ENCODE data around the gene ANO7.

Gene ANO7

DNA sequence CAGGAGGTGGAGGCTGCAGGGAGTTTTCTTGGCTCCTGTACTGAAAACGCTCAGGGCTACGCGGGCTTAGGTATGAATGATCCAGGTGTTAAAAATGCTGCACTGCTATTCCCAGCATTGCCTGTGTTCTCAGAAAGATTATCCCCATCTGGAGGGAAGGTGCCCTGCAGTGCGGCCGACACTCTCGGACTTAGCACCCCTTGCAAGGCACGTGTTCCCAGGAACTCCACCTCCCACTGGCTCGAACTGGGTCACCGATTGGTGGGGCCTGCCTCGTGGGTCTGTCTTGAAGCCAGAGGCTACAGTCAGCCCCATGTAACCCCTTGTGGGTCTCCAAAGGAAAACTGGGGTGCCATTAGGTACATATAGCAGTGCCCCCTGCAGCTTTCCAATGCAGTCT lies 25.7 kb downstream of the ANO7 start:
- DNase-seq = no peak

DNA sequence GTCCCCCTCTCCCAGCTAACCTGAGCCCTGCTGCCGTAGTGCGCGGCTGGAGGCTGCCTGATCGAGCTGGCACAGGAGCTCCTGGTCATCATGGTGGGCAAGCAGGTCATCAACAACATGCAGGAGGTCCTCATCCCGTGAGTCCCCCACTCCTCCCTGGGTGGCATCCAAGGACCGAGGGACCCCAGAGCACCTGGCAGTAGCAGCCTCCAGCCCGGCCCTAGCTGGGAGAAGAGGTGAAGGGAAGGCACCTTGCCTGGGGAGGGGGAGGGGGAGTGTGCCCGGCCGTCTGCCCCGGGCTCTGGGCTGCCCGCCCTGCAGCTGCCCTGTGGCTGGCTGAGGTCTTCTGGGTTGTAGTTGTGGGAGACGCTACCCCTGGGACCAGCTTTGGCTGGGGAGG lies 26.3 kb downstream of the ANO7 start:
- DNase-seq = no peak

DNA sequence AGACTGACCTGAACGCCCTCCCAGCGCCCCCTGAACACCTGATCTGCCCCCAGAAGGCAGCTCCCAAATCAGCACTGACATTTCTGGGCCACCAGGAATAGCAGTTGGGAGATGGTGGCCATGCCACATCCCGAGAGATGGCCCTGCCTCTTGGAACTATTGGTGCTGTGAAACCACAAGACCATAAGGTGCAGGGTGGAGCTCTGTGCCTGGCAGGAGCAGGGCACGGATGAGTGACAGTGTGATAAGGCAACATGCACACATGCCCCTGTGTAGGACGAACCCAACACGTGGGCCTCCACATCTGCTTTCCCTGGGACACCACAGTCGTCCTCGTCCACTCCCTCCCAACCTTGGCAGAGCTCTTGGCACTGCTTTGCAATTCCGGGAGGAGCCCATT lies 26.9 kb downstream of the ANO7 start:
- no peak for DNase-seq

DNA sequence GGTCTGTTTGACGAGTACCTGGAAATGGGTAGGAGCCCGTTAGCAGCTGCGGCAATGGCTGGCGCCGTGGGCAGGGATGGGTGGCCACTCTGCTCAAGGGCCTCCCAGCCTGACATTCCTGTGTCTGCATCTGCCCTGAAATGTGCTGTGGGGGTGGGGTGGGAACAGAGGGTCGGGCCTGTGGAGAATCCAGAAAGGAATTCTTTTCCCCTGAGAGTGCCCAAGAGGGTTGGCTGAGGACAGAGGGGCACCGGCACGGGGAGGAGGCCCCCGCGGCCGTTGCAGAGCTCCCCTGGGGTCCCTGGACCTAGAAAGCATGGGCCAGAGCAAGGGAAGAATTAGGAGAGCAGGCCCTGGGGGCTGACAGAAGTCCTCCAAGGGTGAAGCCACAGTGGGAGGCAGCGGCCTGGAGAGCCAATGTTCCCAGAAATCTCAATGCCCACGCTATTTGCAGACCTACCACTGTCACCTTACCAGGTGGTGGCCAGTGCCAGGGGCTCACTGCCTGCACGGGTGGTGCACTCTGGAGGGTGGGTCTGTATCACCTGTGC lies 27.8 kb downstream of the ANO7 start:
- no peak for DNase-seq

DNA sequence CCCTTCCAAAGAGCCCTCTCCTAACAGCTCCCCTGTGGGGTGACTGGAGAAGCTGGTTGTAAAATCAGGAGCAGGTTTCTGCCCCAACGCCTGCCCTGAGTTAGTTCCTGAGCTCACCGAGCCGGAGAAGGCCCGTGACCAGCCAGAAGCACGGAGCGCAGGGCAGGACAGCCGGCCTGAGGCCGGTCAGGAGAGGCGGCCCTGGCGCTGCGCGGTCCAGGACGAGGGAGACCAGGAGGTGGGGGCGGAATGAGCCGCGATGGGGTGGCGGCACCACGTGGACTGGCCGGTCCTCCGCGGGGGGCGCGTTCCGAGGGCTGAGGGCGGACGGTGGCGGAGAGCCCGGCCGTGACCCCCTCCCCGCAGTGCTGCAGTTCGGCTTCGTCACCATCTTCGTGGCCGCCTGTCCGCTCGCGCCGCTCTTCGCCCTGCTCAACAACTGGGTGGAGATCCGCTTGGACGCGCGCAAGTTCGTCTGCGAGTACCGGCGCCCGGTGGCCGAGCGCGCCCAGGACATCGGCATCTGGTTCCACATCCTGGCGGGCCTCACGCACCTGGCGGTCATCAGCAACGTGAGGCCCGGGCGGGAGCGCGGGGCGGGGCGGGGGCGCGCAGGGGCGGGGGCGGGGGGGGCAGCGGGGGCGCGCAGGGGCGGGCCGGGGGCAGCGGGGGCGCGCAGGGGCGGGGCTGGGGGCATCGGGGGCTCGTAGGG lies 29.0 kb downstream of the ANO7 start:
- DNase-seq = no peak

DNA sequence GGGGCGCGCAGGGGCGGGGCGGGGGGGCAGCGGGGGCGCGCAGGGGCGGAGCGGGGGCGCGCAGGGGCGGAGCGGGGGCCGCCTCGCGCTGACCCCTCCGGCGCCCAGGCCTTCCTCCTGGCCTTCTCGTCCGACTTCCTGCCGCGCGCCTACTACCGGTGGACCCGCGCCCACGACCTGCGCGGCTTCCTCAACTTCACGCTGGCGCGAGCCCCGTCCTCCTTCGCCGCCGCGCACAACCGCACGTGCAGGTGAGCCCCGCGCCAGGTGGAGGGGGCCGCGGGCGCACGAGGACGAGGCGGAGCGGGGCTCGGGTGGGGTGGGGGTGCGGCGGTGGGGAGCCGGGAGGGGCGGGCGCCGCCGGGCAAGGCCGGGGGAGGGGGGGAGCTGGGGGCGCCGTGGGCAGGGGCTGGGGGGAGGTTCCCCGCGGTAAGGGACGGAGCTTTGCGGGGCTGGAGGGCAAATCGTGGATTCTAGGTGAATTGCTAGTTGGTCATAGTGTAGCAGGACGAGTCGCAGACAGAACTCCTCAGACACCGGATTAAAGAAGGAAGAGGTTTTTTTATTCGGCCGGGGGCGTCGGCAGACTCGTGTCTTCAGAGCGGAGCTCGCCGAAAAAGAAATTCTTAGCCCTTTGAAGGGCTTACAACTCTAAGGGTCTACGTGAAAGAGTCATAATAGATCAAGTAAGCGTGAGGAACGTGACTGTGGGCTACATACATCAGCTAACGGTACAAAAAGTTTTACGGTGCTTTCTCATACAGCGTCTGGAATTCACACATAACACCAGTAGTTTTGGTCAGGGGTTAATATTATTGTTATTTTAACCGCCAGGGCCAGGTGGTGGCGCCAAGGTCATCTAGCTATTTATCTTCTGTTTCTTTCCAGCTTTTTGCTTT lies 29.9 kb downstream of the ANO7 start:
- DNase-seq = no peak

DNA sequence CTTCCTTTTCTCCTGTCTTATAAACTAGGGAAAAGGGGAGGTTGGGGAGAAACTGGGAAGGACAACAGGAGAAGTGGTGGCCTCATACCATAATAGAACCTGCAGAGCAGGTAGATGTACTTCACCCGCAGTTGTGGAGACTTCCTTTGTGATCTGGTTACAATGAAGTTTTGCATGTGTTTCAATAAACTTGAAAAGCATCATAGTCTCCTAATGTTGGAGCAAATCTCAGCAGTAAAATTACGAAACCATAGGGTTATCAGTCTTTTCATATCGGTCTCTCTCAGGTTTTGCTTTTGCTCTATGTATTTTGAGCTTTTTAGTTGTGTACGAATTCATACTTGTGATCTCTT lies 30.5 kb downstream of the ANO7 start:
- DNase-seq = no peak

DNA sequence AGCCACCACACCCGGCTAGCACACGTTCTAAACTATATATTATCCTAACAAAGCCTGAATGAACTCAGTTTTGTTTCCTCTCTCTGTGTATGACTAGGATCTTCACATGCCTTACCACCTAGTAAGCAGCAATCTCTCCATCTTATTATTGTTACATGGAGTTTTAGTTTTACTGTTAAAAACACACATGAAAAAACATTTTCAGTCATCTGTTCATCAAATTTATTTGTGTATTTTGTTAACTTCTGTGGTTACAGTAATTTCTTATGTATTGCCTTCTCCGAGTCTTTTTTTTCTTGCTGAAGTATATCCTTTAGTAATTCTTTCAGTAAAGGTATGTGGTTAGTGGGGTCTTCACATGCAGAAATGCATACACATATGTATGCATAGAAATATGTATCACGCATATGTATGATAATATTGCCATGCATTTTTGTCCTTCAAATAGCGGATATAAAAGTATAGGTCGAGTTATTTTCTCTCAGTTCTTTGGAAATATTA lies 31.4 kb downstream of the ANO7 start:
- DNase-seq = no peak

DNA sequence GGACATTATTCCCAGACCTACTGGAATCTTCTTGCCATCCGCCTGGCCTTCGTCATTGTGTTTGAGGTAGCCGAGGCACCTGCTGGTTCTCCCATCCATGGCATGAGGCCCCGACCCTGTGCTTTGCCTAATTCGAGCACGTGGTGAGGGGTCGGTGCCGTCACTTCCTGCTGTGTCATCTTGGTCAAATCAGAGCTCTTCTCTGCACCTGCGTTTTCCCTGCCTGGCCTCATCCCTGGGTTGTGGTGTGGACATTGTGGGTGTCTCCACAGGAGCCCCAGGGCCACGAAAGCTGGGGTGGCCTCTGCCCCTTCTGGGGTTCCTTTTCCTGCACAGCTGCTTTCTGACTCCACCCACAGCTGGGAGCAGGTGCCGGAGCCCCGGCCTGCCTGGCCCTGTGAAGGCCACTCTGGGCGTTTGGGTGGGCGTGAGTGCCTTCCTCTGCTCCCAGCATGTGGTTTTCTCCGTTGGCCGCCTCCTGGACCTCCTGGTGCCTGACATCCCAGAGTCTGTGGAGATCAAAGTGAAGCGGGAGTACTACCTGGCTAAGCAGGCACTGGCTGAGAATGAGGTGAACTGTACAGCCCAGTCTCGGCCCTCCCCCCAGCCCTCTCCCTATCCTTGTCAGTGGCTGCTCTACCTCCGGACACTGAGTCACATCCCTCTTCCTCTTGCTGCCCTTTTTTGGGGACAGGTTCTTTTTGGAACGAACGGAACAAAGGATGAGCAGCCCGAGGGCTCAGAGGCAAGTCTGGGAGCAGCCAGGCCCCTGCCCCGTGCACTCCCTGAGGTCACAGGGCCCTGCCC lies 34.9 kb downstream of the ANO7 start:
- no peak for DNase-seq

DNA sequence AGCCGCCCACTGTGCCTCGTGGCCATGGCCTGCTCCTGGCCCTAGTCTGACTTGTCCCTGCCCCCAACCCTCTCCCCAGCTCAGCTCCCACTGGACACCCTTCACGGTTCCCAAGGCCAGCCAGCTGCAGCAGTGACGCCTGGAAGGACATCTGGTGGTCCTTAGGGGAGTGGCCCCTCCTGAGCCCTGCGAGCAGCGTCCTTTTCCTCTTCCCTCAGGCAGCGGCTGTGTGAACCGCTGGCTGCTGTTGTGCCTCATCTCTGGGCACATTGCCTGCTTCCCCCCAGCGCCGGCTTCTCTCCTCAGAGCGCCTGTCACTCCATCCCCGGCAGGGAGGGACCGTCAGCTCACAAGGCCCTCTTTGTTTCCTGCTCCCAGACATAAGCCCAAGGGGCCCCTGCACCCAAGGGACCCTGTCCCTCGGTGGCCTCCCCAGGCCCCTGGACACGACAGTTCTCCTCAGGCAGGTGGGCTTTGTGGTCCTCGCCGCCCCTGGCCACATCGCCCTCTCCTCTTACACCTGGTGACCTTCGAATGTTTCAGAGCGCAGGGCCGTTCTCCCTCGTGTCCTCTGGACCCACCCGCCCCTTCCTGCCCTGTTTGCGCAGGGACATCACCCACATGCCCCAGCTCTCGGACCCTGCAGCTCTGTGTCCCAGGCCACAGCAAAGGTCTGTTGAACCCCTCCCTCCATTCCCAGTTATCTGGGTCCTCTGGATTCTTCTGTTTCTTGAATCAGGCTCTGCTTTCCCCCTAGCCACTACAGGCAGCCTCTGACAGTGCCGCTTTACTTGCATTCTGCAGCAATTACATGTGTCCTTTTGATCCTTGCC lies 35.8 kb downstream of the ANO7 start:
- DNase-seq = no peak

DNA sequence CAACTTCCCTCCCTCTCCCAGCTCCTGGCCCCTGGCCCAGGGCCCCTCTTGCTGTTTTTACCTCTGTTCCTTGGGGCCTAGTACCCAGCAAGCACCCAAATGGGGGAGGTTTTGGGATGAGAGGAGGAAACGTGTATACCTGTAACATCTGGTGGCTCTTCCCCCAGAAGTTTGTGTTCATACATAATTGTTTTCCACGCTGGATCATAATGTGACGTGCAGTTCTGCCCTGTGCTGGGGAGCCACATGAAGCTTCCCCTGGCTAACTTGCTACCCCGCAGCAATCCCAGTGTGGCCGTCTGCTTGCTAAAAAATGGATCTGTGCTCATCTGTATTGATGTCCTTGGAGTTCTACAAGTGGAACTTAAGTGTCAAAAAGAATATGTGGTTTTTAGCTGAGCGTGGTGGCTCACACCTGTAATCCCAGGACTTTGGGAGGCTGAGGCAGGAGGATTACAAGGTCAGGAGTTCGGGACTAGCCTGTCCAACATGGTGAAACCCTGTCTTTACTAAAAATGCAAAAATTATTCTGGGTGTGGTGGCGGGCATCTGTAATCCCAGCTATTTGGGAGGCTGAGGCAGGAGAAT lies 36.5 kb downstream of the ANO7 start:
- no peak for DNase-seq

DNA sequence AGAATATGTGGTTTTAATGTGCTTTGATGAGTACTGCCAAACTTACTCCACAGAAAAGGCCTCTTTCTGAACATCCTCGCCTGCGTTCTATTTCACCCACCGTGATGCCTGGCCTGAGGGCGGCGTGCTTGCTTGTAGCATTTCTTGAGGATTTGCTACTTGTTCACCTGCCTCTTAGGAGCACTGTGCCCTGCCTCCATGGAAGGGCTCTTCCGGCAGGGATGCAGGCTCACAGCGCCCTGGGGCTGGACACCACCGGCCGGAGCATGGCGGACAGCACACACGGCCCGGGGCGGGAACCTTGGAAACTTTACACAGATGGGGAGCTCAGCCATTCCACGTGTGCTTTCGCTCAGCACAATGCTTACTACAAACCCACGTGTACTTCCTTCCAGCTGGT lies 37.1 kb downstream of the ANO7 start:
- no peak for DNase-seq

DNA sequence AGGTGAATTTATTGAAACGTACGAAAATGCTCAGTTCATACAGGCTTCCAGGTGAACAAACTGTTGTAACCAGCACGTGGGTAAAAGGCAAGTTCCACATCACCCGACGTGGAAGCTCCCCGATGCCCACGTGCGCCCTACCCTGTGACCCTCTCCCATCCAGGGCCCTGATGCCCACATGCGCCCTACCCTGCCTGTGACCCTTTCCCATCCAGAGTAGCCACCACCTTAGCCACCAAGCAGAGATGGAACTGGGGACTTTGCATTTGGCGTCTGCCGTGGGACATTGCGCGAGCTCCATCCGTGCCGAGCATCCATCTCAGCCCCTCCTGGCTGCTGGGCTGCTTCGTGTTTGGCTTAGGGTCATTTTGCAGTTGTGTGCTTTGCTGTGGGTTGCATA lies 37.5 kb downstream of the ANO7 start:
- no peak for DNase-seq

DNA sequence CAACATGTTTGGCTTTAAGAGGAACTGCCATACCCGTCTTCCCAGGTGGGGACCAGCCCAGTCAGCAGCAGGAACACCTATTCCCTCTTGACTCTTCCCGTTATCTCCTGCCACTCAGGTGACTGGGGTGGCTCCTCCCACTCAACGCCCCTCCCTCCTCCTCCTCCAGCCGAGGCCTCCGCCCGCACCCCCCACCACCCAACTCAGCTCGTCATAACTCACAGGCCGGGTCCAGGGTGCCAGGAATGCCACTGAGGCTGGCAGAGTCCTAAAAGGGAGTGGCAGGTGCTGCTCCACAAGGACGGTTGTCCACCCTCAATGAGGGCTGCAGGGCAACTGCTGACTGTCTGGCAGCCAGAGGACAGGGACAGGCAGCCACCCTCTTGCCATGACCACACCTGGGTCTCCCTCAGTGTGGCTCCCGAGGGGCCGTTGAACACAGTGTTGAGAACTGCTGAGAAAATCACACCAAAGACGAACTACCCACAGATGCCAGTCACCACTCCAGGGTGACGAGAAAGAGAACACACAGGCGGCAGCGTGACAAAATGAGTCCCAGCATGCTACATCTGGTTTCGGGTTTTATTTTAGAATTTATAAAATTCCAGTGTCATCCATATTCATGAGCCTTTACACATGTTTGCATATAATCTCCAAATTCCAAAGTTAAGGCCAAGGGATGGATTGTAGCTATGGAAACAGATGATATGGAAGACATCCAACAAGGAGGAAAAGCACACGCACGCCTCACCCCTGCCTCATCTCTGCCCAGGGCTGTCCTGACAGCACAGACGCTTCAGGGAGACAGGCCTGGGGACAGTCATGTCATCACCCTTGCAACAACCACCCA lies 38.5 kb downstream of the ANO7 start:
- no peak for DNase-seq

DNA sequence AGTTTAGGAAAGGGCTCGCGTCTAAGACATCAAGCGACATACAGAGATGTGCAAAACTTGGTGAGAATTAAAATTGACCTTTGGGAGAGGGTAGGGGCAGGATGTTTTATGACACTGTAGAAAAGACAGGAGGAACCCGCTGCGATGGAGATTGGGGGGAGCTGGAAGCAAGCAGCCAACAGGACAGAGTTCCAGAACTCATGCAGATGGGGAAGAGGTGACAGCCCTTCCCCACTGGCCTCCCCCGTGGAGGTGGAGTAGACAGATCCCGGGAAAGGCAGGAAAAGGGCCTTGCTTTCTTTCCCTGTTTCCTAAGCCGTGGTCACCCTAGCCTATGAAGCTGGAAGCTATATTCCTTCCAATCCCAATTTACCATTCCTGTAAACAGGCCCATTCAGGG lies 39.1 kb downstream of the ANO7 start:
- no peak for DNase-seq

DNA sequence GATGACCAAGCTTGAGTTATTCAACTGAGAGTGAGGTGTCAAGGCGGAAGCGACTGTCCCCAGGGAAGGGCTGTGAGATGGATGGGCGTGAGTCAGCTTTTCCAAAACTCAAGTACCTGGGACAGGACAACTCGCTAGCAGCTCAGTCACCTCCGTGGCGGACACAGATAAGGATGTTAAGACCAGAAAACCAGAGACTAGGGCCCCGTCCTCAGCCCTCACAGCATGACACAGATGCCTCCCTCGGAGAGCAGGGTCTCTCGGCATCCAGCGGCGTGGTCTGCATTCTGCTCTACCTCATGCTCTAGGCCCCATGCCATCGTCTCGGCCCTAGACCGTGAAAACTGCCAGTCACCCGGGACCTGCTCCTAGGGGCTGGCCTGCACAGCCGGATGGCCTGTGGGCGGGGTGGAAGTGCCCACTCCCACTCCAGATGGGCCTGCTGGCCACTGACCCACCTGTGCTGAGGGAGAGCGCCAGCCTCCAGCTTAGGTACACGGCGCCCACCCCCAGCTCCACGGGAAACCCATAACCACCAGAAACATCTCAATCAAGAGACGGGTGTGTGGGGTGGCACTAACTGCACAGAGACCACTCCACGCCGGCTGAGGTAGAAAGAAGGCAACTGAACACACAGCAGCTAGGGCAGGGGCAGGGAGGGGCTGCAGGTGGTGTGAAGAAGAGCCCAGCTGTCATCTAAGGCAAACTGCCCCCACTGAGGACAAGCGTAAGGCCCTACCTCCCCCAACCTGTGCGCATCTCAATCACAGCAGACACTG lies 39.8 kb downstream of the ANO7 start:
- no peak for DNase-seq

DNA sequence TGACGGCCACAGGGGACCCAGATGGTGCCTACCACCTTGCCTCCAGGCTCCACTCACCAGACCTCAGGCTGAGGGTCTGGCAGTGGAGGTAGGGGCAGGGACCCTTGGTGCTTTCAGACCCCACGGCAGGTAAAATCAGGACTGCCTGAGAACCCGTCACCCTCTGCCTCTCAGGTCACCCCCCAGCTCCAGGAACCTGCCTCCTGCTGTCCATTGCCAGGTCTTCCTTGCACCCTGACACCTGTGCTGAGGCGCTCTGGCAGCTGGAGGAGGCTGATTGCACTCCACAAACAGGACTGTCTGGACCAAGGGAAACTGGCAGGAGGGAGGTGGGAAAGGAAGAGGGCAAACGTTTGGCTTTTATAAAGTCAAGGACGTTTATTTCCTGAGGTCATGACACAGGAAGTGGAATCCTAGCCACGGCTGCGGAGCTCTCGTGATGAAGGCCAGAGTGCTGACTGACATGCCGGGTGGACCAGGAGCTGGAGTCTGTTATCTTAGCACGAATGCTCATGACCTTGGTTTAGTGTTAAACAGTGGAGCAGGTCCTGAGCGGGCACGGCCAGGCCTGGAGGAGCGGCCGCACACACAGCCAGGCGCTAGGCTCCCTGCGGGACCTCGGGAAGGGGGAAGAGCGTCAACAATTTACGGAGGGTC lies 40.5 kb downstream of the ANO7 start:
- DNase-seq = no peak

DNA sequence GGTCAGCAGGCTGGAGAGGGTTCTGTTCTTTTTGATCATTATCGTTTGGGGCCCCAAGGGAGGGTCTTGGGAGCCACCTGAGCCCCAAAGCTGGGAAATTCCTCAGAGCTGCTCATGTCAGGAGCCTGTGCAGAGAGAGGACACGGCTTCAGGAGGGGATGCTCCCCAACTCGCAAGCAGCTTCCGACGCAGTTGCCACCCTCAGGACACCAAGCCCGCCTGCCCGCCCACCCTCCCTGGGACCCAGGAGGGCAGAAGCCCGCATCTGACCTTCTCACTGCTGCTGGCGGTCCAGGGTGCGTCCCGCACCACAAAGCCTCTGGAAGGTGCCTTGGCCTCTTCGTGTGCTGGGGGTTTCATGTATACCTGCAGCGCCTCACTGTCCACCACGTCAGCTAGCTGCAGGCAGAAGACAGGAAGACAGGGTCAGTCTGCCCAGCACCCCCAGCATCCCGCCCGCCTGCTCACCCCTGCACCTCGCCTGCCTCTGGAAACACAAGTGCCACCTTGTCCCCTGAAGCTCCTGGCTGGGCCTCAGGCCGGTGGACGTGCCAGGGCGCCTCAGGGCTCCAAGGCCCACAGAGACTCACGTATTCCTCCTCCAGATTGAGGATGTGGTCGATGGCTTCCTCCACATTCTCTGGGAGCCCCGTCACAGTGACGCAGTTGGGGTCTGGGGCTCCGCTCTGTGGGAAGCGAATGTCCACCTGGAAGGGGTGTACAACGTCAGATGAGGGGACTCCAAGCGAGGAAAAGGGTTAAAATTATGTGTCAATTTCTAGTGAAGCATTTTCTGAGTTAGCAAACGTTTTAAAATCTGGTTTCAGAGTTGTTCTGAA lies 41.3 kb downstream of the ANO7 start:
- no peak for DNase-seq

DNA sequence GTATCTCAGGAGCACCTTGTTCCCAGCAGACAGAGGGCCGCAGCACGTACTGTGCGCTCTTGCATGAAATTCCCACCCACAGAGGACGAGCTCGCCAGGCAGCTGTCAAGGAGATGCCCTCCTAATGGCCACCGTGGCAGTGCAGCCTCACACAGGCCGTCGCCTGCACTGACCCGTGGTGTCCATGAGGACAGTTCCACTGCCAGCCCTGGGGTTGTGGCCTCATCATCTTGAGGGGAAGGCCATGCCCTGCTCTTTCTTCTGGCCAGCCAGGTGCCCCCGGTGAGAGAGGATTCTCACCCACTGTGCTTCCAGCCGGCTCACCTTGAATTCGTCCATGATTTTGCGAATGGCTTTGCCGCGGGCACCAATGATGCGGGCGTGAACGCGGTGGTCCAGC lies 42.0 kb downstream of the ANO7 start:
- DNase-seq = no peak
